ENCODE measurements around the gene CEMIP. TPM values are rescaled to one million over a fixed set of nuclear protein-coding genes. Genes with fewer than 3 reads are reported as not detected.

Gene CEMIP
- total and polyA plus RNA-seq, 2 of the 4 experiments (the other 2 are of a cell fraction): 63.8 to 78.0 TPM

- TF ChIP-seq POLR2A (IDR thresholded peaks at IDR 0.05; ENCODE audit: low read depth, low read length): no peak
- TF ChIP-seq, protein P1, sequence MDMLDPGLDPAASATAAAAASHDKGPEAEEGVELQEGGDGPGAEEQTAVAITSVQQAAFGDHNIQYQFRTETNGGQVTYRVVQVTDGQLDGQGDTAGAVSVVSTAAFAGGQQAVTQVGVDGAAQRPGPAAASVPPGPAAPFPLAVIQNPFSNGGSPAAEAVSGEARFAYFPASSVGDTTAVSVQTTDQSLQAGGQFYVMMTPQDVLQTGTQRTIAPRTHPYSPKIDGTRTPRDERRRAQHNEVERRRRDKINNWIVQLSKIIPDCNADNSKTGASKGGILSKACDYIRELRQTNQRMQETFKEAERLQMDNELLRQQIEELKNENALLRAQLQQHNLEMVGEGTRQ (IDR thresholded peaks at IDR 0.05; ENCODE audit: low read depth, low read length): no peak
Measured at GRCh38 chr15:80744415-80744814, 34.8 kb upstream of the CEMIP start (continued).

- Histone ChIP-seq H3K4ac (ENCODE audit: low read depth, low read length) (peak overlapping the region; percentile 34; the same call in 1 of the 2 replicates), H3K14ac (replicated peaks; ENCODE audit: low read depth, low read length) (peak overlapping the region; percentile 67; the same call in 1 of the 2 replicates), H3K4me1 (ENCODE audit: control insufficient read depth, insufficient read depth, low read length) (peaks cover 10% of the 10 kb centered on the region), H3K27ac (ENCODE audit: insufficient read depth, low read length) (no peak overlapping the region), H3K9me1 (ENCODE audit: insufficient read depth, low read length) (peaks cover 23% of the 10 kb centered on the region), H3K23ac (ENCODE audit: low read depth, low read length) (no peak overlapping the region), H3K36me3 (ENCODE audit: control insufficient read depth, insufficient read depth, low read length) (peaks cover 8% of the 10 kb centered on the region), H2BK15ac (ENCODE audit: low read depth, low read length) (no peak overlapping the region), H2BK20ac (ENCODE audit: low read depth, low read length) (peak overlapping the region; percentile 57; the same call in 1 of the 2 replicates), H2BK5ac (ENCODE audit: low read depth, low read length, poor library complexity, severe bottlenecking) (peak overlapping the region; percentile 72), H2BK120ac (ENCODE audit: low read depth, low read length) (peak overlapping the region; percentile 73; the same call in 1 of the 2 replicates), H2AK5ac (ENCODE audit: low read depth, low read length) (no peak overlapping the region), H3K4me3 (ENCODE audit: insufficient read depth, low read depth, low read length) (no peak overlapping the region), H3K9ac (ENCODE audit: low read depth, low read length) (no peak overlapping the region; the same call in 1 of the 2 replicates), H4K8ac (ENCODE audit: low read depth in 2 of 2, low read length in 2 of 2) (0 out of 4 replicates have a peak overlapping the region, but pooled peaks of 1 of the 2 experiments have one; percentile 2), H2AFZ (replicated peaks; ENCODE audit: low read length, poor library complexity) (no peak overlapping the region), H3K18ac (ENCODE audit: low read depth, low read length) (no peak overlapping the region), H4K91ac (ENCODE audit: insufficient read depth, low read depth, low read length) (0 out of 2 replicates have a peak overlapping the region, but pooled peaks have one; percentile 39), H3K79me1 (ENCODE audit: low read depth in 1 of 2, low read length in 2 of 2) (peaks cover 55 to 87% of the 10 kb centered on the region in 2 experiments), H2AK9ac (replicated peaks; ENCODE audit: low read depth, low read length, poor library complexity) (no peak overlapping the region), H4K20me1 (ENCODE audit: insufficient read depth, low read length) (peaks cover 43% of the 10 kb centered on the region), H3K56ac (ENCODE audit: extremely low read depth, insufficient read depth, low read length) (no peak overlapping the region), H3K9me3 (ENCODE audit: control insufficient read depth, insufficient read depth, low read length) (no peaks in the 10 kb centered on the region), H4K5ac (ENCODE audit: low read depth, low read length) (no peak overlapping the region), H3K4me2 (ENCODE audit: low read depth, low read length) (peak overlapping the region; percentile 21; the same call in 1 of the 2 replicates), H3K27me3 (ENCODE audit: control insufficient read depth, insufficient read depth, low read length) (no peaks in the 10 kb centered on the region)
- ChIA-PET POLR2A (ENCODE audit: unreplicated experiment) (no interaction called here), CTCF (interaction anchor here (0.6 kb wide), 1 partner anchor 144 kb away, joined by 3 read pairs; no protein-coding TSS in a partner anchor)
- in situ Hi-C loops (cut with MboI; ENCODE audit: low sequenced_read_pairs): no loop called here
- intact Hi-C loops (cut with micrococcal nuclease): no loop called here
- no CpG with 5 or more reads among the region's 1 CpG for WGBS, 2 experiments (ENCODE audit: extremely low coverage in 2 of 2, insufficient read length in 1 of 2)
- no TSS peak for BruUV-seq (replicated peaks)
- DNase-seq (peak; percentile 60), ATAC-seq (ENCODE audit: low read depth) (no peak)
- TF ChIP-seq MAZ (IDR thresholded peaks at IDR 0.05; ENCODE audit: borderline replicate concordance, low read depth, low read length): no peak
- TF ChIP-seq SMC3 (IDR thresholded peaks at IDR 0.05; ENCODE audit: low read depth, low read length): no peak
- peak; percentile 84 for TF ChIP-seq CEBPB (IDR thresholded peaks at IDR 0.05; ENCODE audit: low read depth, low read length)
- dilution Hi-C loops (cut with HindIII; ENCODE audit: low sequenced_read_pairs, unreplicated experiment): no loop called here
Measured at GRCh38 chr15:80744826-80745225, 34.3 kb upstream of the CEMIP start.

All from IMR-90 (cell line).